ENCODE results near the gene GPR161. TPM values are rescaled to one million over a fixed set of nuclear protein-coding genes. Genes with fewer than 3 reads are reported as not detected.

The GPR161 gene
- total RNA-seq, 1 experiment from 2014 or later: 13.7 TPM

DNA sequence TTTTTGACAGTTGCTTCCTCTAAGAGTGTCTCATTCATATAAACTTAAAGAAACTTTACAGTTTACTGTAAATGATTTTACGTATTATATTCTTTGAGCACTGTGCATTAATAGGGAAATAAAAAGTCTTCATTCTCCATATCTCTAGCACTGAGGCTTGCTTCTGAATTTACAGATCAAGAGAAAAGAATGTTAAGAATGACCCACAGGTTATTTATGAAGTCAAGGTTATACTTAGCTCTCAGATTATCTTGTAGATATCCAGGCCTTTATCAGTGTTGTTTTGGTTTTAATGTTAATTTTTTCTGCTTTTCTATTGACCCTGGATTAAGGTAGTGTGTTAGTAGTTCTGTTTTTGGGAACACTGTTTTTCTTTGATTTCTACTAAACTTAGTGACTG lies 91.4 kb downstream of the GPR161 start:
- ATAC-seq (no peak), DNase-seq (ENCODE audit: low read depth, low spot score) (no peak)
- intact Hi-C loops (cut with micrococcal nuclease): no loop called here
- Histone ChIP-seq H3K4me3 (replicated peaks in 1 of 2; ENCODE audit: low read depth in 1 of 2, low read length in 2 of 2) (no peak overlapping the region), H3K79me2 (ENCODE audit: insufficient read depth, low read length) (no peaks in the 10 kb centered on the region), H2AFZ (ENCODE audit: low read depth, low read length, poor library complexity, severe bottlenecking) (no peak overlapping the region), H3K27ac (ENCODE audit: low read depth, low read length) (no peak overlapping the region), H4K20me1 (ENCODE audit: insufficient read depth) (no peaks in the 10 kb centered on the region), H3K36me3 (ENCODE audit: control insufficient read depth in 1 of 2, insufficient read depth in 2 of 2, low read length in 2 of 2) (peaks cover 0 to 2% of the 10 kb centered on the region in 2 experiments; a peak in 1 of 4 replicates), H3K4me1 (ENCODE audit: control insufficient read depth in 1 of 2, insufficient read depth in 2 of 2, low read length in 2 of 2) (no peaks in the 10 kb centered on the region), H3K4me2 (ENCODE audit: low read length) (no peak overlapping the region), H3K27me3 (ENCODE audit: insufficient read depth, low read length) (no peaks in the 10 kb centered on the region), H3K9ac (ENCODE audit: low read length) (no peak overlapping the region), H3K9me3 (ENCODE audit: control insufficient read depth in 1 of 2, insufficient read depth in 1 of 2, low read depth in 1 of 2, low read length in 2 of 2) (no peaks in the 10 kb centered on the region), H3K9me2 (ENCODE audit: insufficient read depth) (no peaks in the 10 kb centered on the region)
- RAD21 ChIA-PET (ENCODE audit: low non-redundant PET in 1 of 2, low total read pairs in 2 of 2, uncharacterized antibody in 2 of 2, unreplicated experiment in 2 of 2): no interaction called here
- no TSS peak for BruUV-seq (replicated peaks)
- CTCF ChIA-PET: interaction anchor here (1.7 kb wide), 1 partner anchor 37 kb away, joined by 5 read pairs; no protein-coding TSS in a partner anchor
- POLR2A ChIA-PET: no interaction called here
- TF ChIP-seq FOSL1 (IDR thresholded peaks at IDR 0.05; ENCODE audit: low read depth) (no peak), SIN3A (IDR thresholded peaks at IDR 0.05; ENCODE audit: low read depth) (no peak), YY1 (IDR thresholded peaks at IDR 0.05; ENCODE audit: extremely low read depth, insufficient replicate concordance, low read depth, low read length) (no peak), EZH2phosphoT487 (IDR thresholded peaks at IDR 0.05; ENCODE audit: borderline replicate concordance) (no peak), EGR1 (IDR thresholded peaks at IDR 0.05; ENCODE audit: low read depth) (no peak), SRF (IDR thresholded peaks at IDR 0.05; ENCODE audit: low read depth) (no peak), ZFX (IDR thresholded peaks at IDR 0.05) (no peak), ELF1 (IDR thresholded peaks at IDR 0.05; ENCODE audit: borderline replicate concordance, low read depth) (no peak), CBX3 (IDR thresholded peaks at IDR 0.05; ENCODE audit: low read depth) (no peak), EZH2 (IDR thresholded peaks at IDR 0.05) (no peak), RAD21 (IDR thresholded peaks at IDR 0.05; ENCODE audit: low read depth) (no peak), JUND (IDR thresholded peaks at IDR 0.05) (no peak)
- TF ChIP-seq, protein P1, sequence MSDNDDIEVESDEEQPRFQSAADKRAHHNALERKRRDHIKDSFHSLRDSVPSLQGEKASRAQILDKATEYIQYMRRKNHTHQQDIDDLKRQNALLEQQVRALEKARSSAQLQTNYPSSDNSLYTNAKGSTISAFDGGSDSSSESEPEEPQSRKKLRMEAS (IDR thresholded peaks at IDR 0.05): no peak
- TF ChIP-seq, protein P2, sequence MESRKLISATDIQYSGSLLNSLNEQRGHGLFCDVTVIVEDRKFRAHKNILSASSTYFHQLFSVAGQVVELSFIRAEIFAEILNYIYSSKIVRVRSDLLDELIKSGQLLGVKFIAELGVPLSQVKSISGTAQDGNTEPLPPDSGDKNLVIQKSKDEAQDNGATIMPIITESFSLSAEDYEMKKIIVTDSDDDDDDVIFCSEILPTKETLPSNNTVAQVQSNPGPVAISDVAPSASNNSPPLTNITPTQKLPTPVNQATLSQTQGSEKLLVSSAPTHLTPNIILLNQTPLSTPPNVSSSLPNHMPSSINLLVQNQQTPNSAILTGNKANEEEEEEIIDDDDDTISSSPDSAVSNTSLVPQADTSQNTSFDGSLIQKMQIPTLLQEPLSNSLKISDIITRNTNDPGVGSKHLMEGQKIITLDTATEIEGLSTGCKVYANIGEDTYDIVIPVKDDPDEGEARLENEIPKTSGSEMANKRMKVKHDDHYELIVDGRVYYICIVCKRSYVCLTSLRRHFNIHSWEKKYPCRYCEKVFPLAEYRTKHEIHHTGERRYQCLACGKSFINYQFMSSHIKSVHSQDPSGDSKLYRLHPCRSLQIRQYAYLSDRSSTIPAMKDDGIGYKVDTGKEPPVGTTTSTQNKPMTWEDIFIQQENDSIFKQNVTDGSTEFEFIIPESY (IDR thresholded peaks at IDR 0.05; ENCODE audit: extremely low read depth, insufficient replicate concordance, low read length): no peak
- TF ChIP-seq, protein P3, sequence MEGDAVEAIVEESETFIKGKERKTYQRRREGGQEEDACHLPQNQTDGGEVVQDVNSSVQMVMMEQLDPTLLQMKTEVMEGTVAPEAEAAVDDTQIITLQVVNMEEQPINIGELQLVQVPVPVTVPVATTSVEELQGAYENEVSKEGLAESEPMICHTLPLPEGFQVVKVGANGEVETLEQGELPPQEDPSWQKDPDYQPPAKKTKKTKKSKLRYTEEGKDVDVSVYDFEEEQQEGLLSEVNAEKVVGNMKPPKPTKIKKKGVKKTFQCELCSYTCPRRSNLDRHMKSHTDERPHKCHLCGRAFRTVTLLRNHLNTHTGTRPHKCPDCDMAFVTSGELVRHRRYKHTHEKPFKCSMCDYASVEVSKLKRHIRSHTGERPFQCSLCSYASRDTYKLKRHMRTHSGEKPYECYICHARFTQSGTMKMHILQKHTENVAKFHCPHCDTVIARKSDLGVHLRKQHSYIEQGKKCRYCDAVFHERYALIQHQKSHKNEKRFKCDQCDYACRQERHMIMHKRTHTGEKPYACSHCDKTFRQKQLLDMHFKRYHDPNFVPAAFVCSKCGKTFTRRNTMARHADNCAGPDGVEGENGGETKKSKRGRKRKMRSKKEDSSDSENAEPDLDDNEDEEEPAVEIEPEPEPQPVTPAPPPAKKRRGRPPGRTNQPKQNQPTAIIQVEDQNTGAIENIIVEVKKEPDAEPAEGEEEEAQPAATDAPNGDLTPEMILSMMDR (IDR thresholded peaks at IDR 0.05 in 2 of 3, conservative IDR thresholded peaks at IDR 0.05 in 1 of 3; ENCODE audit: borderline replicate concordance in 1 of 3, insufficient read depth in 1 of 3, low read depth in 2 of 3, low read length in 2 of 3): no peak
